MM.1S (cell line): ENCODE measurements around the gene PLD3.

ENCODE experiments used
- DNase-seq: peaks from one replicate; pipeline ENCODE4 v3.0.0-alpha.2; 2015
- H2AFZ ChIP-seq: fragments of 300-600 bp; sonication (generic); 2 replicates; pipeline ENCODE4 v1.6.0; 2016; ENCODE audit warnings: antibody characterized with exemption, low read length
- H3F3A ChIP-seq: fragments of 300-600 bp; sonication (generic); 2 replicates; pipeline ENCODE4 v1.6.1; 2016; ENCODE audit warnings: mild to moderate bottlenecking, antibody characterized with exemption, low read length, moderate library complexity, mixed read lengths; ENCODE audit not compliant: insufficient read depth
- H3K27ac ChIP-seq: fragments of 300-600 bp; sonication (generic); 2 replicates; pipeline ENCODE4 v1.5.1; 2016; ENCODE audit warnings: mild to moderate bottlenecking, low read length
- H3K27me3 ChIP-seq: fragments of 300-600 bp; sonication (generic); replicated peaks from 2 replicates; pipeline ENCODE4 v1.6.0; 2016; ENCODE audit warnings: low read length; ENCODE audit not compliant: insufficient read depth
- H3K36me3 ChIP-seq: fragments of 300-600 bp; sonication (generic); replicated peaks from 2 replicates; pipeline ENCODE4 v1.6.1; 2016; ENCODE audit warnings: mild to moderate bottlenecking, low read length, mixed read lengths; ENCODE audit not compliant: insufficient read depth
- H3K4me1 ChIP-seq: fragments of 300-600 bp; sonication (generic); 2 replicates; pipeline ENCODE4 v1.6.1; 2016; ENCODE audit warnings: low read length, mixed read lengths
- H3K4me2 ChIP-seq: fragments of 300-600 bp; sonication (generic); 2 replicates; pipeline ENCODE4 v1.6.0; 2016; ENCODE audit warnings: low read depth, low read length
- H3K4me3 ChIP-seq: fragments of 300-600 bp; sonication (generic); 2 replicates; pipeline ENCODE4 v1.5.1; 2016; ENCODE audit warnings: low read length, mixed read lengths
- H3K79me2 ChIP-seq: fragments of 300-600 bp; sonication (generic); 2 replicates; pipeline ENCODE4 v1.6.1; 2016; ENCODE audit warnings: mixed run types, low read length, mixed read lengths
- H3K9ac ChIP-seq: fragments of 300-600 bp; sonication (generic); 2 replicates; pipeline ENCODE4 v1.6.1; 2016; ENCODE audit warnings: low read length, mixed read lengths
- H3K9me2 ChIP-seq: fragments of 300-600 bp; sonication (generic); replicated peaks from 2 replicates; pipeline ENCODE4 v1.6.1; 2016; ENCODE audit warnings: mild to moderate bottlenecking, low read length, mixed read lengths; ENCODE audit not compliant: insufficient read depth
- H3K9me3 ChIP-seq: fragments of 300-600 bp; sonication (generic); replicated peaks from 2 replicates; pipeline ENCODE4 v1.6.1; 2016; ENCODE audit warnings: mild to moderate bottlenecking, low read length, mixed read lengths; ENCODE audit not compliant: insufficient read depth
- H4K20me1 ChIP-seq: fragments of 300-600 bp; sonication (generic); 2 replicates; pipeline ENCODE4 v1.6.1; 2016; ENCODE audit warnings: mild to moderate bottlenecking, low read length, moderate library complexity, mixed read lengths; ENCODE audit not compliant: insufficient read depth
- CTCF ChIP-seq: fragments of 300-600 bp; sonication (generic); IDR thresholded peaks from 2 replicates; pipeline ENCODE4 v1.5.1; 2016; ENCODE audit warnings: antibody characterized with exemption, low read length, mixed read lengths
- EZH2 ChIP-seq: fragments of 300-600 bp; sonication (generic); optimal IDR thresholded peaks from 2 replicates; pipeline ENCODE3; 2017; ENCODE audit warnings: low read depth, mild to moderate bottlenecking, antibody characterized with exemption, low read length, mixed read lengths
- EZH2phosphoT487 ChIP-seq: fragments of 300-600 bp; sonication (generic); IDR thresholded peaks from 2 replicates; pipeline ENCODE4 v1.6.1; 2018; ENCODE audit warnings: antibody characterized with exemption, low read length

The PLD3 gene

GRCh38 chr19:40388481-40388880 is 40.0 kb downstream of the PLD3 start:
- no peak for DNase-seq
- Histone ChIP-seq H3K9ac (no peak overlapping the region), H3K4me1 (no peaks in the 10 kb centered on the region), H3K9me2 (no peaks in the 10 kb centered on the region), H3K36me3 (no peaks in the 10 kb centered on the region), H3K27me3 (peaks cover 25% of the 10 kb centered on the region), H3K4me2 (no peak overlapping the region), H3K79me2 (no peaks in the 10 kb centered on the region), H4K20me1 (no peaks in the 10 kb centered on the region), H3K4me3 (no peak overlapping the region), H3K27ac (no peak overlapping the region), H3F3A (no peaks in the 10 kb centered on the region), H3K9me3 (no peaks in the 10 kb centered on the region), H2AFZ (no peak overlapping the region)
- no peak for TF ChIP-seq EZH2
- TF ChIP-seq EZH2phosphoT487 = no peak
- TF ChIP-seq CTCF = no peak

DNA sequence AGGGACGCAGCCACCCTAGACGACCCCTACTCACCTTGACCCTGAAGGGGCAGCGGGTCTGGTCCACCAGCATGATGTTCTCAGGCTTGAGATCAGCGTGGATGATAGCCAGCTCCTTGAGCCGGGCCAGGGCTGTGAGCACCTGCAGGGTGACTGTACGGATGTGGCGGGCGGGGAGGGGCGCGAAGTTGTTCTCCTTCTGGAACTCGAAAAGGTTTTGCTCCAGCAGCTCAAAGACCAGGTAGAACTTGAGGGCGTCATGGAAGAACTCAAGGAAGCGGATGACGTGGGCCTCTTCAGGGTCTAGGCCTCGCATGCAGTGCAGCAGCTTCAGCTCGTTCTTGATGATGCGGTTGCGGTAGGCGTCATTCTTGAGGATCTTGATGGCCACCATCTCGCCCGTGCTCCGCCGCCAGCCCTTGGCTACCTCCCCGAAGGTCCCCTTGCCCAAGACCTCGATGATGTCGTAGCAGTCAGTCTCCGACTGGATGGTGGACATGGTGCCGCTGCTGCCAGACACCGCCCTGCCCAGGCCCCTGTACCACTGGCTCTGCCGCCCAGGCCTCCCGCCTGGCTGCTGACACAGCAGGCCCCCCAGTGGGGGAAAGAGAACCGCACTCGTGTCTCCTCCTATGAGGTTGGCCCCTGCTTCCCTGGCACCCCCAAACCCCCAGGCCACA is 41.0 kb downstream of the PLD3 start:
- Histone ChIP-seq H3K4me2 (no peak overlapping the region), H2AFZ (no peak overlapping the region), H3K27me3 (peaks cover 27% of the 10 kb centered on the region), H3F3A (no peaks in the 10 kb centered on the region), H3K9me3 (no peaks in the 10 kb centered on the region), H3K9me2 (no peaks in the 10 kb centered on the region), H3K27ac (no peak overlapping the region), H3K4me3 (no peak overlapping the region), H3K36me3 (no peaks in the 10 kb centered on the region), H3K4me1 (no peaks in the 10 kb centered on the region), H3K79me2 (no peaks in the 10 kb centered on the region), H4K20me1 (no peaks in the 10 kb centered on the region), H3K9ac (no peak overlapping the region)
- no peak for DNase-seq
- TF ChIP-seq CTCF (no peak), EZH2phosphoT487 (no peak), EZH2 (no peak)

DNA sequence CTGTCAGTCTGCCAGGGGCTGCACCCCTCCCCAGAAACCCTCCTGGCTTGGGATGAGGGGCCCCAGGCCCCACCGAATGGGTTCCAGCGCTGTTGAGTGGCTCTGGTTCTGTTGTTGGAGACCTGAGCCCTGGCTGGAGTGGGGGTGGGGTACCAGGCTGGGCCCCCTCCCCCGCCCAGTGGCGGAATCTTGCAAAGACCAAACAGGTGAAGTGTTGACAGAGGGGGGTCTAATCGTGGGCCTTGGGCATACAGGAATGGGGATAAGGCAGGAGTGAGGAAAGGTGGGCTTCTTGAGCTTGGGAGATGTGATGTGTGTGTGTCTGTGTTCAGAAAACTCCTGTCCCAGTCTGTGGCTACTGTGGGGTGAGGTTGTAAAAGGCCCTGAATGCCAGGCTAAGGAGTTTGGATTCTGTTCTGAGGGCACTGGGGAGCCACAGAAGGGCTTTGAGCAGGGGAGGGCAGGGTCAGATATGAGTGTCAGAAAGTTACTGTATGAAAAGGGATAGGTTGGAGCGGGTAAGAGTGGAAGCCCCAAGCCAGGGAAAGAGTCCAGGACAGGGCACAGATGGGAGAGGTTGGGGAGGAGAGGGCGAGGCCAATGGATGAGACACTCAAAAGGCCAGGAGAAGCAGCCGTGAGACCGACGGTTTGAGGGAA is 41.7 kb downstream of the PLD3 start, which contains the start of gene HIPK4:
Gene HIPK4, minus strand, starts transcription at position 98 of the 659 bp plus-strand sequence. CDS start 279 bp downstream, outside the sequence.
- Histone ChIP-seq H2AFZ (no peak within 1 kb of the TSS), H3K4me3 (no peak within 1 kb of the TSS), H3K79me2 (no peaks in the 10 kb centered on the region), H3K36me3 (no peaks in the 10 kb centered on the region), H3K9me3 (no peaks in the 10 kb centered on the region), H4K20me1 (no peaks in the 10 kb centered on the region), H3K27me3 (peaks cover 29% of the 10 kb centered on the region), H3F3A (no peaks in the 10 kb centered on the region), H3K9ac (no peak within 1 kb of the TSS), H3K4me1 (no peaks in the 10 kb centered on the region), H3K4me2 (no peak within 1 kb of the TSS), H3K9me2 (no peaks in the 10 kb centered on the region), H3K27ac (no peak within 1 kb of the TSS)
- TF ChIP-seq EZH2phosphoT487 (no peak), CTCF (no peak), EZH2 (no peak)
- DNase-seq = no peak
